Cerebellar nuclear complex (tissue), 1 donor: ENCODE results near the gene COL6A1.

Experiments
- DNase-seq, 2 experiments: peaks; one replicate each; lab custom pipeline; 2025; lab: John Stamatoyannopoulos, UW

Gene COL6A1

DNA sequence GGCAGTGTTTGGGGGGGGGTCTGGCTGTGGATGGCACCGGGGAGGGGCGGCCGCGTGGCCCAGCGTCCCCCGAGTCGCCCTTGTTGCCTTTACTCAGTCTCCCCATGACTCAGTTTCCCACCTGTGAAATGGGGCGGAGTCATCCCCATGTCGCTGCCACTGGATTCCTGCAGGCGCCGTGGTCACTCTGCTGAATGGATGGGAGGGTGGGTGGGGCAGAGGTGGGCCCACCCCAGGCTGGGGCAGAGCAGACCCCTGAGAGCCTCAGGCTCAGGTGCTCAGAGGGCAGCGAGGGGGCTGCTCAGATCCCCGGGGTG is 2.0 kb downstream of the COL6A1 start:
- no peak for DNase-seq

DNA sequence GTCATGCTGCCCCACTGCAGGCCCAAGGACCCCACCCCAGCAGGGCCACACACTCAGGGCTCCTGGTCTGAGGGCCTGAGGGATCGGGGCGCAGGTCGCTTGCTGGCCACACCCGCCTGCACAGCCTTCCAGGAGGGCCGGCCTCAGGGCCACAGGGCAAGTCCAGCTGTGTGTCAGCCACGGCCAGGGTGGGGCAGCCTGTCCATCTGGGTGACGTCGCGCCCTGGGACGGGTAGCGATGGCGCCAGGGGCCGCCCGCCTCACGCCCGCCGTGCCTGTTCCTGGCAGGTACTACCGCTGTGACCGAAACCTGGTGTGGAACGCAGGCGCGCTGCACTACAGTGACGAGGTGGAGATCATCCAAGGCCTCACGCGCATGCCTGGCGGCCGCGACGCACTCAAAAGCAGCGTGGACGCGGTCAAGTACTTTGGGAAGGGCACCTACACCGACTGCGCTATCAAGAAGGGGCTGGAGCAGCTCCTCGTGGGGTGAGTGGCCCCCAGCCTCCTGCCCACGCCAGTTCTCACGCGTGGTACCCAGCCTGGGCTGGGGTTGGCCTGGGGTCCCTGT is 2.5 kb downstream of the COL6A1 start:
- no peak for DNase-seq

DNA sequence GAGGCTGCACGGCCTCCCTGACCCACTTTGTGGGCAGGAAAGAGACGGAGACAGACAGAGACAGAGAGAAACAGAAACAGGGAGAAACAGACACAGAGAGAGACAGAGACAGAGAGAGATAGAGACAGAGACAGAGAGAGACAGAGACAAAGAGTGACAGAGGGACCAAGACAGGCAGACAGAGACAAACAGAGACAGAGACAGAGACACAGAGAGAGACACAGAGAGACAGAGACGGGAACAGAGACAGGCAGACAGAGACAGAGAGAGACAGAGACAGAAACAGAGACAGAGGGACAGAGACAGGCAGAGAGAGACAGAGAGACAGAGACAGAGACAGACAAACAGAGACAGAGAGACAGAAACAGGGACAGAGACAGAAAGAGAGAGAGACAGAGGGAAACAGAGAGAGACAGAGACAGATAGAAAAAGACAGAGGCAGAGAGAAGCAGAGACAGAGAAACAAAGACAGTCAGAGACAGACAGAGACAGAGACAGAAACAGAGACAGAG is 3.1 kb downstream of the COL6A1 start:
- no peak for DNase-seq

DNA sequence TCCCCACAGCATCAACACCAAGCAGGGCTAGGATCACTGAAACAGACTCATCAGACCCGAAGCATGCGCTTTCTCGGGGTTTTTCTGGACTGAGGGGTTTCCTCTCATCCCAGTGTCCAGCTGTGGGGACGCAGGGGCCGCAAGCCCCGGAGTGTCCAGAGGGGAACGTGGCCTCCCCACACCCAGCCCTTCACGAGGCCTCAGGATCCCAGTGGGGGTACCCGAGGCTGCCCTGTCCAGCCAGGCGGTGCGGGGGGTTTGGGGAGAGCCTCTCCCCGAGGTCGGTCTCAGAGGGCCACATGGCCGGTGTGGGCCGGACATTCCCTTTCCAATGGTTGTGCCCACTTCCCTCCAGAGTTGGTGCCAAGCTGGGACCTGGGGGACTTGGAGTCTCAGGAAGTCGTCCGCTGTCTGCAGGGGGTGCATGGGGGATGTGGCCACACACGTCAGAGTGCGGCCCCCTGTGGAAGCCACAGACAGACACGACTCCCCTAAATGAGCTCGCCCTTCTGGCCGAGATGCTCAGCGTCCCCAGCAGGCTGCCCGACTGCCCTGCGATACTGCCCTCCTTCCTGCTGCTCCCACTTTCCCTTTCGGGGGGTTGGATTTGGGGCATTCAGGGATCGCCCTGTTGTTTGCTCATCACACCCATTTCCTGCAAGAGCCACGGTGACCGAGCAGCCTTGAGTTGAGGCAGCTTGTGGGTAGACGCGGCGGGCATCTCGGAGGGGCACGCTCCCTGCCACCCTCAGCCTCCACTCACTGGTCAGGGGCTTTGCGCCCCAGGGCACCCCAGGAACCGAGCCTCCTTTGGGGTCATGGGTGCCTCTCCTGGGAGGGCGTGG is 4.1 kb downstream of the COL6A1 start:
- DNase-seq, result no peak

DNA sequence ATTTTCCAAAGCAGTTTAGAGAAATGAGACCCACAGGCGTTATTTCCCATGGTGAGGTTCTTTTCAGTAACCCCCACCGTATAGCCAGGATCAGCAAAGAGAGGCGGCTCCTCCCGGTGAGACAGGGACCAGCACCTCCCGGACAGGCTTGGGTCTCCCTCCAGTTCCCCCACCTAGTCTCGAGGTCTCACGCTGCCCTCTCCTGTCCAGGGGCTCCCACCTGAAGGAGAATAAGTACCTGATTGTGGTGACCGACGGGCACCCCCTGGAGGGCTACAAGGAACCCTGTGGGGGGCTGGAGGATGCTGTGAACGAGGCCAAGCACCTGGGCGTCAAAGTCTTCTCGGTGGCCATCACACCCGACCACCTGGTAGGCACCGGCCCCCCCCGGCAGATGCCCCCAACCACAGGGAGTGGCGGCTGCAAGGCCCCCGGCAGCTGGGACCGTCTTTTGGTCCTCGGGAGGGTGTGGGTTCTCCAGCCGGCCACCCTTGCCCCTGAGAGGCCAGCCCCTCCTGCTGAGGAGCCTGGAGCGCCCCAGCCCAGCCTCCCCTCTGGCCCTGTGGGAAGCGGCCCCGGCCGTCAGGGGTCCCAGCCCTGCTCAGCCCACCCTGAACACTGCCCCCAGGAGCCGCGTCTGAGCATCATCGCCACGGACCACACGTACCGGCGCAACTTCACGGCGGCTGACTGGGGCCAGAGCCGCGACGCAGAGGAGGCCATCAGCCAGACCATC is 4.9 kb downstream of the COL6A1 start:
- no peak for DNase-seq

DNA sequence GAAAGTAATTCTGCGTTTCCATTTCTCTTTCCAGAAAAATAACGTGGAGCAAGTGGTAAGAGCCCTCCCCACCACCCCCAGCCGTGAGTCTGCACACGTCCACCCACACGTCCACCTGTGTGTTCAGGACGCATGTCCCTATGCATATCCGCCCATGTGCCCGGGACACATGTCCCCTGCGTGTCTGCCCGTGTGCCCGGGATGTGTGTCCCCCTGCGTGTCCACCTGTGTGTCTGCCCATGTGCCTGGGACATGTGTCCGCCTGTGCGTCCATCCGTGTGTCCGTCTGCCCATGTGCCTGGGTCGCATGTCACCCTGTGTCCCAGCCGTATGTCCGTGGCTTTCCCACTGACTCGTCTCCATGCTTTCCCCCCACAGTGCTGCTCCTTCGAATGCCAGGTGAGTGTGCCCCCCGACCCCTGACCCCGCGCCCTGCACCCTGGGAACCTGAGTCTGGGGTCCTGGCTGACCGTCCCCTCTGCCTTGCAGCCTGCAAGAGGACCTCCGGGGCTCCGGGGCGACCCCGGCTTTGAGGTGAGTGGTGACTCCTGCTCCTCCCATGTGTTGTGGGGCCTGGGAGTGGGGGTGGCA is 5.6 kb downstream of the COL6A1 start:
- no peak for DNase-seq

DNA sequence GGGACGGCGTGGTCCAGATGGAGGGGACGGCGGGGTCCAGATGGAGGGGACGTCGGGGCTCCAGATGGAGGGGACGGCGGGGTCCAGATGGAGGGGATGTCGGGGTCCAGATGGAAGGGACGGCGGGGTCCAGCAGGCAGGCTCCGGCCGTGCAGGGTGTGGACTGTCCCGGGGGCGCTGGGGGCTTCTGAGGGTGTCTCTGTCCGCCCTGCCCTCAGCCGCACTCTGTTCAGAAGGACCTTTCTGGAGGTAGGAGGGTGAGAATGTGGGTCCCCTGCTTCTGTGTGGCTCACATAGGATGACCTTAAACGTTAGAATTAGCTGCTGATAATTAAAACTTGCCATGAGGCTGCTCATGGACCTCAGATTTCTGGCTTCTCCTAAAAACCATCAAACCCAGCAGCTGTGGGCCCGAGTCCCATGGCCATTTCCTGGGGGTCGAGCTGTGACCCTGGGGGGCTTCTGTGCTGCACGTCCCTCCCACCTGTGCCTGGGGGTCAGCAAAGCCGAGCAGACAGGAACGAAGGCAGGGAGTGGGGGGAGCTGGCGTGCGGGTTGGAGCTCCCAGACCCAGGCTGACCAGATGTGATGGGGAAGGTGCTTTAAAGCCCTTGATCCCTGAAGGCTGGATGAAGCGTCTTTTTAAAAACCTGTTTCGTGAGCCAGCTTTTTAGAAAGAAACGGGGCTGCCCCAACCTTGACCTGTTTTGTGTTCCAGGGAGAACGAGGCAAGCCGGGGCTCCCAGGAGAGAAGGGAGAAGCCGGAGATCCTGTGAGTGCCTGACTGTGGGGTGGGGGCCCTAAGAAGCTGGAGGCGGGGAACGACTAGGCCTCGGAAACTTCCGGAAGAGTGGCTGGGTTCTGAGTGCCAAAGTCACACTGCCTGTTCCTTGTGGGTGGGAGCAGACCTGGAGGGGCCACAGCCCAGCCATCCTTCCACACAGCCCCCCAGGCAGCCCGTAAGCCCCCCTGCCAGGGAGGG is 7.1 kb downstream of the COL6A1 start:
- no peak for DNase-seq

DNA sequence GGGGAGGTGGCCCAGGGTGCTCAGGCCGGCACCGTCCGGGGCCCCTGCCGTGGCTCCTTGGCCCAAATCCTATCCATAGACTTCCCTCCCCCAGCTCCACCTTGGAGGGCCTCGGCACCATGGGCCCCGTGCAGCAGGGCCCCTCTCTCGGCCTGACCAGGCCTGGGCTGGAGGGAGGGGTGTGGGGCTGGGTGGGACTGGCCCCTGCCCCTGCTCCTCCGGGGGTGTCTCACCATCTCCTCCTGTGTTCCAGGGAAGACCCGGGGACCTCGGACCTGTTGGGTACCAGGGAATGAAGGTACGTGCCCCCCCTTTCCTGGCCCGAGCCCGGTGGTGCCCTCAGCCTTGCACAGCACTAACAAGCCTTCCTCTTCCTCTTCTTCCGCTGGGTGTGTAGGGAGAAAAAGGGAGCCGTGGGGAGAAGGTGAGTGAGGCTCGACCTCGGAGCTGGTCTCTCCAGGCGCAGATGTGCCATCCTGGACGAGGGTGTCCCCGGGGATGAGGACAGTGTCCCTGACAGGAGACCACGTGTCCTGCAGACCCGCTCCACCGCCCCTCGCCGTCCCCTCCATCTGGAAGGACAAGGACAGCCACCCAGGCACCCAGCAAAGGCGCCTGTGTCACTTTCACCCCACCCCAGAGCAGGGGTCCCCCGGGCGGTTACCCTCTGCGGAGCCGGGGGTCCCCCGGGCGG is 7.9 kb downstream of the COL6A1 start:
- DNase-seq, result no peak

DNA sequence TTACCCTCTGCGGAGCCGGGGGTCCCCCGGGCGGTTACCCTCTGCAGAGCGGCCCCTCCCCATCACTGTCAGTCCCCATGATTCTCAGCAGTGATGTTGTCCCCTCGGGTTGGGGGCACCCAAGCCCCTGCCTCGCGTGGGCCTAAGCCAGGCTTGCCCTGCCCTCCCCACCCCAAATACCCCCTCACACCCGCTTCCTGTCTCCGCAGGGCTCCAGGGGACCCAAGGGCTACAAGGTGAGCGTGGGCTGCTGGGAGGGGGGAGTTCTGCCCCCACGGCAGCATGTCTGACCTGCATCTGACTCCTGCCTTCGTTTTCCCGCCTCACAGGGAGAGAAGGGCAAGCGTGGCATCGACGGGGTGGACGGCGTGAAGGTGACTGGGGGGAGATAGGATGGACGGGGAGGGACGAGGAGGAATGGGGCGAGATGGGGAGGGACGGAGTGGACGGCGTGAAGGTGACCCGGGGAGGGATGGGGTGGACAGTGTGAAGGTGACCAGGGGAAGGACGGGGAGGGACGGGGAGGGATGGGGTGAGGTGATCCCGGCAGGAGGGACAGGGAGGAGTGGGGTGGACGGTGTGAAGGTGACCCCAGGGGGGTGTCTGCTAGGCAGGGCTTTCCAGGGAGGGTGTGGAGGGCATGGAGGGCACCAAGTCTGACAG is 8.6 kb downstream of the COL6A1 start:
- no peak for DNase-seq

DNA sequence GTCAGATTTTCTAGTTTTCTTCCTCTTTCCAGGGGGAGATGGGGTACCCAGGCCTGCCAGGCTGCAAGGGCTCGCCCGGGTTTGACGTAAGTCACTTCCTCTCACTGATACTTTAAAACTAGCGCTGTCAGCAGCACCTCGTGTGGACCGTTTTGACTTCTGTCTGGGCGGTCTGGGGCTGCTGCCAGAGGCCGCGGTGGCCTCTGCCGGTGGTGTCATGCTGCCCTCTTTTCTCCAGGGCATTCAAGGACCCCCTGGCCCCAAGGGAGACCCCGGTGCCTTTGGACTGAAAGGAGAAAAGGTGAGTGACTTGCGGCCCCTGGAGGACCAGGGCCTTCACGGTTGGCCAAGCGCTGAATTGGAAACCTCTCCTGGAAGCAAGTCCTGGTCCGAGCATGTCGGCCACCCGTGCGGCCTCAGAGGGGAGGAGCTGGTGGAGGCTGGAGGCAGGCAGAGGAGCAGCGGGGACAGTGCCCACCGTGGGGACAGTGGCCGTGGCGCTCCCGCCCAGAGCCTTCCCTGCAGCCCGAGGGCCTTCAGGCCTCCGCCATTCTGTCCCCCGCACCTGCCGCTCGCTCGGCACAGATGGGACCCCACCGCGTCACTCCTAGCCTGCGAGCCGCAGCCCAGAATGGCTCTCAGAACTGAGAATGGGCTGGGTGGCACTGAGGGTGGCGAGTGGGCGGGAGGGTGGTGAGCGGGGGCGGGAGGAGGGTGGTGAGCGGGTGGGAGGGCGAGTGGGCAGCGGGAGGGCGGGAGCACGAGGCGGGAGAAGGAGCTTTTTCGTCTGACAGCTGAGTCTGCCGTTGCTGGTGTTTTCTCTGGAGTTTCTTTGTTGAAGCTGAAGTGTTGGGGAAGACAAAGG is 9.4 kb downstream of the COL6A1 start:
- DNase-seq, result no peak

DNA sequence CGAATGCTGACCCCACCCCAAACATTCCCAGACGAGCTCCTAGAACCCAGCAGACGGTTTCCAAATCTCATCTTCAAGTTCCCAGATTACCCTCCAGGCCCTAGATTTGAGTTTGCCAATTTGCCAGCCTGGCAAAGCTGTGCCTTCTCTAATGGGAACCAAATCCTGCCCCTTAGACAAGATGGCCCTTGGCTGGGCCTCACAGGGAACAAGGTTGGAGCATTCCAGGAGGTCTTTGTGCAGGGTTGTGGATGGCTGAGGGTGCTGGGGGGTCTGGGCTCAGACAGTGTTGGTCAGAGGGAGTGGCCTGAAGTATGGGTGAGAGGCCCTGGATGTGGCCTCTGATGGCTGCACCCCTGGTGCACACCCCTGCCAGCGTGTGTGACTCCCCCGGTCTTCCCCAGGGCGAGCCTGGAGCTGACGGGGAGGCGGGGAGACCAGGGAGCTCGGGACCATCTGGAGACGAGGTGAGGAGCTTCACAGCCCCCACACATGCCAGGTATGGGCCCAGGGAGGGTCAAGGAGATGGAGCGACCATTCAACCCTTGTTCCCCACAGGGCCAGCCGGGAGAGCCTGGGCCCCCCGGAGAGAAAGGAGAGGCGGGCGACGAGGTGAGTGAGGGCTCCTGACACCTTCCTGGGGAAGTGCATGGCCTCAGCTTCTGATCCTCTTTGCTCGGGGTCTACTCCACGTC is 10.2 kb downstream of the COL6A1 start:
- DNase-seq, result no peak

DNA sequence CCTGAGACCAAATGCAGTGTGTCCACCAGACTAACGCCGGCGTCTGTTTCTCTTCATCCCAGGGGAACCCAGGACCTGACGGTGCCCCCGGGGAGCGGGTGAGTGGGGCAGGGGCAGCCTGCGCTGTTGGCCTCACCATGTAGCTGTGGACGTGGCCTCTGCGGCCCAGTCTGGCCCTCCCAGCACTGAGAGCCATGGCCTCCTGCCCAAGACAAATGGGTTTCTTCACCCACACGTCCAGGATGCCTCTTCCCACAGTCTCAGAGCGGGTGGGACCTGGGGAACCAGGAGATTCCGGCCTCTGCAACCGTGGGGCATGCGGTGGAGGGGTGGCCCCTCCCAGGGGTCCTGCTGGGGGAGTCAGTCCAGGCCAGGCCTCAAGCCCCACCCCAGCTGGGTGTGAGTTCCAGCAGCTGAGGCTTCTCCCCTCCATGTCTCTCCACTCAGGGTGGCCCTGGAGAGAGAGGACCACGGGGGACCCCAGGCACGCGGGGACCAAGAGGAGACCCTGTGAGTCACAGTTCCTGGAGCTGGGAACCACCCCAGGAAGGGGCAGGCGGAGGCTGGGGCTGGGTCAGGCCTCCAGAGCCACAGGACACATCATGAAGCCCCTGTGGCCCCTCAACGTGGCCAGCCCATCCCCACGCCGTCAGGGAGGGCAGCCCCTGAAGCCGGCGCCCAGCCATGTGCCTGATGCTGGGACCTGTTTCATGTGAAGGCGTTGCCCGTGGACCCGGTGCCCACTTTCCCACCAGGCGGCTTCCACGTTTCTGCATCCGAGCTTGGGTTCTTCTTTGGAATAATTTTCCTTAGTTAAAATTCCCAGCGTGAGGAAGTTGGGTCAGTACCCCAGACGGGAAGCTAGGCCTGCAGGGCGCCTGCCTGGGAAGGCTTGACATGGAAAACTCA is 11.0 kb downstream of the COL6A1 start:
- no peak for DNase-seq

DNA sequence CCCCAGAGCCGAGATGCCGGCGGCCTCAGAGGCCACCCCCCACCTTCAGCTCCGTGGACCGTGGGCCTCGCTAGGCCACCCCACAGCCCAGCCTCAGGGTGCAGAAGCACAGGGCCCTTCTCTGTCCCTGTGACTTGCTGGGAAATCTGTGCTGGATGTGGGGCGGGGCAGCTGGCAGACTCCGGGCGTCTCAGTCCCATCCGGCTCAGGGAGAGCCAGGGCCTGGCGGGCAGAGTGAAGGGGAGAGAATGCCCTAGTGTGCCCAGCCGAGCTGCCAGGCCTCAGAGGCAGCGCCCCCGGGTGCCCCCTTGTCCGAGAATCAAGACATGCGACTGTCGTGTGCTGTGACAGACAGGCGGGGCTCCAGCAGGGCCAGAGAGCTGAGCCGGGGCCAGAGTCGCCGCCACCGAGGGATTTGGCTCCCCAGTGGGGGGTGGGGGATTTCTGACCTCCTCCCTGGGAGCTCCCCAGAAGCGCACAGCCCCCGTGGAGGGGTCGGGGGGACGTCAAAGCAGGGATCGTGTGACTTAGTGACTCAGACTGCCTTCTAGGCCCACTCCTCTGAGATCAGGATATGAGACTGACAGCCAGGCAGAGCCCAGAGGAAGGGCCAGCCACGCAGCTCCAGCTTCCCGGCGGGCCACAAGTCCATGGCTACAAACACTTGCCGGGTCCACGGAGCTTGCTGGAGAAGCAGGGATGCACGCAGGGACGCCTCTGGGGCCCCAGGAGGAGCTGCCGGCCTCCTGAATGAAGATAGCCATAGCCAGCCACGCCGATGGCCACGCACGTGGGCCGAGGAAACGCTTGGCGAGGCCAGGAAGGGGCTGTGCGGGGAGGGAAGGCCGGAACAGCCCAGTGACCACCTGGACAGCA is 11.9 kb downstream of the COL6A1 start:
- DNase-seq, result no peak

DNA sequence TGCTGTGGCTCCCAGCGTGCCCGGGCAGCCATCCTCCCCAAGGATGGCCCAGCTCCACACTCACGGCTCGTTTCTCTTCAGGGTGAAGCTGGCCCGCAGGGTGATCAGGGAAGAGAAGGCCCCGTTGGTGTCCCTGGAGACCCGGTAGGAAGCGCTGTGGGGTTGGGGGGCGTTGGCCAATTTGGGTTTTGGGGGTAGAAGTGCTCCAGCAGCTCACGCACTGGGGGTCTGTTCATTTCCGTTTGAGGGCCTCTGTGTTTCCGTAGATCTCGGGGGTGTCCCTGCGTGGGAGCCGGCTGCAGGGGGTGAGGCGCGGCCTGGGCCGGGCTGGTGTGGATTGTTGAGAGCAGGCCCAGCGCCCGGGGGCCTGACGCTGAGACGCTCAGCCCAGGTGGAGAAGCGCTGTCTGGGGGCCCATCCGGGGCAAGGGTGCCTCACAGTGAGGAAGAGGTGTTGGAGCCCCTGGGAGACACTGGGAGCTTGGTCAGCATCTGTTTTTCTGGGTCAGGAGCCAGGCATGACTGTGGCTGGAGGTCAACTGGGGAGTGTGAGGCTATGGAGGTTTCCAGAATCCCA is 12.6 kb downstream of the COL6A1 start:
- DNase-seq, result no peak

DNA sequence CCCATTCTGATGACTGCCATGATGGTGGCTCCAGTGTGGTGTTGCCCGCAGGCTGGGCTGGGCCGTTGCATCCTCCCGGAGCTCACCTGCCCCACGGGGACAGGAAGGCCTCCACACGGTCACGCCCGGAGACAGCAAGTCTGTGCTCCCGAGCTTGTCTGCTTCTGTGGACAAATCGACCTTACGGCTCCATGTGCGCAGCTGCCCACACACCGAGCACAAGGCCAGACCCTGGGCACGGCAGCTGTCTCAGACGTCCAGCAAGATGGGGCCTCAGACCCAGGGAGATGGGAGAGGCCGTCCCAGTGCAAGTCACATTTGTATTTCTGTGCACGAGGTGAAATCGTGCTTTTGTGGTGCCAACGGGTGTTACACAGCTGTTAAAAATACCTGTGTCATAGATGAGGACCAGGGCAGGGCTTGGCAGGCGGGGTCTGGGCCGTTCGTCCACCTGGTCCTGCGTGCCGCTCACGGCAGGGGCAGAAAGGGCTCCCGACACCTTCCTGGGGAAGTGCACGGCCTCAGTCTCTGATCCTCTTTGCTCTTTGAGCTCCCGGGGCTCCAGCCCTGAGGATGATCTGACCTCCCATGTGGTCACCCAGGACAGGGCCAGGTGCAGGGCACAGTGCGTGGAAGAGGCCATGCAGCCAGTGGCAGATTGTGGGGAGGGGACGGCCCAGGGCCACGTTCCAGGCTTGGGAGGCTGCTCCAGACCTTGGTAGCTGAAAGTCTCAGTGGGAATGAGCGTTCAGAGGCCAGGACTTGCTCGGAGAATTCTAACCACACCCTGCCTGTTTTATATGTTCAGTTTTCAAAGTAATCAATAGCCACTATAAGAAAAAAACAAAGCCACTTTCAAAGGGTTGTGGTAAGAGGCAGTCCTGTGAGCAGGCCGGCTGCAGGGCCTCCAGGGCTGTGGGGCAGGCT is 13.5 kb downstream of the COL6A1 start:
- DNase-seq, result no peak
